SJSA1 (cell line): ENCODE data around the gene FXN. TPM values are rescaled to one million over a fixed set of nuclear protein-coding genes. Genes with fewer than 3 reads are reported as not detected.
A peak's percentile ranks its signal among the peaks of the same experiment; 100 is the strongest.
"Not testable (repeated sequence)": the region's sequence is repeated elsewhere in the genome, so short reads cannot be mapped to it uniquely, and the experiment has no call there.

Experiments used
- DNase-seq, 2 experiments: peaks; one replicate each; pipeline ENCODE4 v3.0.0-alpha.2; 2015 to 2020; ENCODE audit warnings: low spot score in 2 of 2, low read depth in 1 of 2
- H3K27ac ChIP-seq: fragments of 250-450 bp; sonication (Bioruptor Pico); 2 replicates; pipeline ENCODE4 v1.5.1; 2020; ENCODE audit warnings: mild to moderate bottlenecking, moderate library complexity
- H3K27me3 ChIP-seq: fragments of 250-450 bp; sonication (Bioruptor Pico); replicated peaks from 2 replicates; pipeline ENCODE4 v1.5.1; 2020; ENCODE audit warnings: mild to moderate bottlenecking, moderate library complexity
- H3K36me3 ChIP-seq: fragments of 250-450 bp; sonication (Bioruptor Pico); 2 replicates; pipeline ENCODE4 v1.5.1; 2020; ENCODE audit warnings: mild to moderate bottlenecking
- H3K4me1 ChIP-seq: fragments of 250-450 bp; sonication (Bioruptor Pico); replicated peaks from 2 replicates; pipeline ENCODE4 v1.6.1; 2021; ENCODE audit warnings: mild to moderate bottlenecking
- H3K4me3 ChIP-seq: fragments of 250-450 bp; sonication (Bioruptor Pico); 2 replicates; pipeline ENCODE4 v1.5.1; 2020; ENCODE audit warnings: mild to moderate bottlenecking
- H3K9me3 ChIP-seq: fragments of 250-450 bp; sonication (Bioruptor Pico); replicated peaks from 2 replicates; pipeline ENCODE4 v1.5.1; 2020; ENCODE audit warnings: mild to moderate bottlenecking
- total RNA-seq: library from RNA; depleted of rRNA; stranded (reverse); fragments of >200 nt; shearing (Covaris generic); gene quantifications from 2 replicates; pipeline ENCODE4 v1.2.3, GENCODE V29; 2014

The FXN gene
- total RNA-seq, 1 experiment from 2014 or later, result 4.4 TPM

- Histone ChIP-seq H3K4me3 (no peak overlapping the region), H3K27me3 (no peaks in the 10 kb centered on the region), H3K36me3 (no peaks in the 10 kb centered on the region), H3K4me1 (no peaks in the 10 kb centered on the region), H3K27ac (no peak overlapping the region), H3K9me3 (0 out of 2 replicates have a peak, but pooled peaks cover 7% of the 10 kb centered on the region)
- no peak for DNase-seq
Observed at GRCh38 chr9:69034071-69034470, 1.5 kb upstream of the FXN start.

- Histone ChIP-seq H3K9me3 (no peaks in the 10 kb centered on the region), H3K4me3 (peak overlapping the region; percentile 76), H3K36me3 (no peaks in the 10 kb centered on the region), H3K27ac (no peak overlapping the region), H3K4me1 (no peaks in the 10 kb centered on the region), H3K27me3 (no peaks in the 10 kb centered on the region)
- no peak for DNase-seq
Observed at GRCh38 chr9:69036309-69036708, 757 bp downstream of the FXN start.

- Histone ChIP-seq H3K9me3 (no peaks in the 10 kb centered on the region), H3K36me3 (no peaks in the 10 kb centered on the region), H3K4me3 (peak overlapping the region; percentile 76; the same call in 1 of the 2 replicates), H3K4me1 (no peaks in the 10 kb centered on the region), H3K27ac (no peak overlapping the region), H3K27me3 (no peaks in the 10 kb centered on the region)
- no peak for DNase-seq
Observed at GRCh38 chr9:69036799-69037198, 1.2 kb downstream of the FXN start.

GRCh38 chr9:69040646-69041045, 5.1 kb downstream of the FXN start:
- no peaks in the 10 kb centered on the region for H3K36me3 ChIP-seq
- no peaks in the 10 kb centered on the region for H3K27me3 ChIP-seq

GRCh38 chr9:69044240-69045219, 9.0 kb downstream of the FXN start:
- Histone ChIP-seq H3K4me1 (no peaks in the 10 kb centered on the region), H3K36me3 (peaks cover 5% of the 10 kb centered on the region; the same call in 1 of the 2 replicates), H3K27me3 (no peaks in the 10 kb centered on the region), H3K9me3 (no peaks in the 10 kb centered on the region), H3K4me3 (no peak overlapping the region), H3K27ac (no peak overlapping the region)
- no peak for DNase-seq

More at GRCh38 chr9:69040646-69041045, 5.1 kb downstream of the FXN start:
- H3K4me1 ChIP-seq, result no peaks in the 10 kb centered on the region
- no peaks in the 10 kb centered on the region for H3K9me3 ChIP-seq
- H3K27ac ChIP-seq, result no peak overlapping the region
- no peak overlapping the region for H3K4me3 ChIP-seq
- no peak for DNase-seq

GRCh38 chr9:69045821-69046220, 10.3 kb downstream of the FXN start:
- H3K27ac ChIP-seq, result no peak overlapping the region
- no peak overlapping the region for H3K4me3 ChIP-seq
- no peaks in the 10 kb centered on the region for H3K9me3 ChIP-seq
- peaks cover 5% of the 10 kb centered on the region; the same call in 1 of the 2 replicates for H3K36me3 ChIP-seq
- no peaks in the 10 kb centered on the region for H3K4me1 ChIP-seq
- H3K27me3 ChIP-seq, result no peaks in the 10 kb centered on the region
- DNase-seq, result no peak

GRCh38 chr9:69046723-69047122, 11.2 kb downstream of the FXN start:
- Histone ChIP-seq H3K27me3 (no peaks in the 10 kb centered on the region), H3K27ac (no peak overlapping the region), H3K4me3 (no peak overlapping the region), H3K9me3 (no peaks in the 10 kb centered on the region), H3K4me1 (no peaks in the 10 kb centered on the region), H3K36me3 (peaks cover 5% of the 10 kb centered on the region; the same call in 1 of the 2 replicates)
- no peak for DNase-seq

- no peaks in the 10 kb centered on the region for H3K9me3 ChIP-seq
- H3K27ac ChIP-seq, result no peak overlapping the region
- no peak for DNase-seq
- no peaks in the 10 kb centered on the region for H3K27me3 ChIP-seq
- peaks cover 5% of the 10 kb centered on the region; the same call in 1 of the 2 replicates for H3K36me3 ChIP-seq
- no peak overlapping the region for H3K4me3 ChIP-seq
- H3K4me1 ChIP-seq, result no peaks in the 10 kb centered on the region
Observed at GRCh38 chr9:69047371-69047770, 11.8 kb downstream of the FXN start.

- no peak for DNase-seq
- Histone ChIP-seq H3K36me3 (peaks cover 5% of the 10 kb centered on the region; the same call in 1 of the 2 replicates), H3K27ac (no peak overlapping the region), H3K4me3 (no peak overlapping the region), H3K4me1 (no peaks in the 10 kb centered on the region), H3K27me3 (no peaks in the 10 kb centered on the region), H3K9me3 (no peaks in the 10 kb centered on the region)
Observed at GRCh38 chr9:69049094-69049493, 13.5 kb downstream of the FXN start.

- H3K27ac ChIP-seq, H3K4me3 ChIP-seq, DNase-seq, H3K36me3 ChIP-seq, H3K27me3 ChIP-seq, H3K9me3 ChIP-seq, H3K4me1 ChIP-seq: not testable (repeated sequence)
Observed at GRCh38 chr9:69050936-69051335, 15.4 kb downstream of the FXN start.

- no peaks in the 10 kb centered on the region for H3K4me1 ChIP-seq
- no peak overlapping the region for H3K27ac ChIP-seq
- no peaks in the 10 kb centered on the region; the same call in 1 of the 2 replicates for H3K36me3 ChIP-seq
- no peak for DNase-seq
- H3K9me3 ChIP-seq, result no peaks in the 10 kb centered on the region
- no peak overlapping the region for H3K4me3 ChIP-seq
- H3K27me3 ChIP-seq, result no peaks in the 10 kb centered on the region
Observed at GRCh38 chr9:69054989-69055388, 19.4 kb downstream of the FXN start.

GRCh38 chr9:69056191-69056815, 20.8 kb downstream of the FXN start:
- Histone ChIP-seq H3K27me3 (no peaks in the 10 kb centered on the region), H3K27ac (no peak overlapping the region), H3K9me3 (no peaks in the 10 kb centered on the region), H3K36me3 (no peaks in the 10 kb centered on the region; the same call in 1 of the 2 replicates), H3K4me3 (no peak overlapping the region), H3K4me1 (no peaks in the 10 kb centered on the region)
- no peak for DNase-seq

- Histone ChIP-seq H3K27me3 (no peaks in the 10 kb centered on the region), H3K4me1 (no peaks in the 10 kb centered on the region), H3K9me3 (no peaks in the 10 kb centered on the region), H3K27ac (no peak overlapping the region), H3K36me3 (no peaks in the 10 kb centered on the region; the same call in 1 of the 2 replicates), H3K4me3 (no peak overlapping the region)
- DNase-seq, result no peak
Observed at GRCh38 chr9:69058101-69058500, 22.5 kb downstream of the FXN start.

GRCh38 chr9:69060766-69061165, 25.2 kb downstream of the FXN start:
- no peak for DNase-seq
- H3K9me3 ChIP-seq, result no peaks in the 10 kb centered on the region
- no peaks in the 10 kb centered on the region; the same call in 1 of the 2 replicates for H3K36me3 ChIP-seq
- no peaks in the 10 kb centered on the region for H3K4me1 ChIP-seq
- no peaks in the 10 kb centered on the region for H3K27me3 ChIP-seq
- no peak overlapping the region for H3K4me3 ChIP-seq
- no peak overlapping the region for H3K27ac ChIP-seq
